Endothelial cell (in vitro differentiated cells): ENCODE measurements around the gene PHRF1. TPM values are rescaled to one million over a fixed set of nuclear protein-coding genes. Genes with fewer than 3 reads are reported as not detected.

Experiments
- DNase-seq: peaks from one replicate; pipeline ENCODE4 v3.0.0; 2021; ENCODE audit warnings: low spot score
- H3K27ac Mint-ChIP-seq: one replicate; pipeline ENCODE4 v1.8.0; 2021; ENCODE audit warnings: mixed read lengths, inconsistent platforms; ENCODE audit not compliant: unreplicated experiment
- H3K27me3 Mint-ChIP-seq: one replicate; pipeline ENCODE4 v1.8.0; 2021; ENCODE audit warnings: mild to moderate bottlenecking, moderate library complexity, mixed read lengths, inconsistent platforms; ENCODE audit not compliant: unreplicated experiment
- H3K36me3 Mint-ChIP-seq: one replicate; pipeline ENCODE4 v1.8.0; 2021; ENCODE audit warnings: mild to moderate bottlenecking, low read depth, mixed read lengths, inconsistent platforms; ENCODE audit not compliant: unreplicated experiment
- H3K4me1 Mint-ChIP-seq: one replicate; pipeline ENCODE4 v1.8.0; 2021; ENCODE audit warnings: mild to moderate bottlenecking, mixed read lengths, inconsistent platforms; ENCODE audit not compliant: unreplicated experiment
- H3K4me3 Mint-ChIP-seq: one replicate; pipeline ENCODE4 v1.8.0; 2021; ENCODE audit warnings: mild to moderate bottlenecking, mixed read lengths, inconsistent platforms; ENCODE audit not compliant: unreplicated experiment
- H3K9me3 Mint-ChIP-seq: one replicate; pipeline ENCODE4 v1.8.0; 2021; ENCODE audit warnings: mixed read lengths, inconsistent platforms; ENCODE audit not compliant: unreplicated experiment
- CTCF ChIP-seq: fragments of 200-600 bp; sonication (generic); IDR thresholded peaks from one replicate; pipeline ENCODE4 v1.5.0; 2021; ENCODE audit warnings: antibody characterized with exemption; ENCODE audit not compliant: unreplicated experiment
- microRNA-seq: library from miRNA; unstranded; fragments of <30 nt; microRNA quantifications from one replicate; pipeline ENCODE4, GENCODE V29; 2020; ENCODE audit not compliant: unreplicated experiment
- total RNA-seq: library from RNA; stranded (reverse); fragmentation: NEBNext Ultra II Directional; extraction: Animal tissue kit (Norgen Biotek cat#: 25700); gene quantifications from one replicate; pipeline ENCODE4 v1.2.1, GENCODE V29; 2021; ENCODE audit not compliant: unreplicated experiment

PHRF1 gene
- total RNA-seq, 1 donor from 2014 or later = 29.5 TPM

GRCh38 chr11:657691-658126 is 81.4 kb downstream of the PHRF1 start:
- no peaks in the 10 kb centered on the region for H3K4me1 Mint-ChIP-seq
- H3K27me3 Mint-ChIP-seq = peaks cover 5% of the 10 kb centered on the region
- no peak for TF ChIP-seq CTCF
- H3K36me3 Mint-ChIP-seq = peaks cover 13% of the 10 kb centered on the region
- no peak for DNase-seq
- no peak overlapping the region for H3K27ac Mint-ChIP-seq
- no peak overlapping the region for H3K4me3 Mint-ChIP-seq
- H3K9me3 Mint-ChIP-seq = no peaks in the 10 kb centered on the region

- H3K27me3 Mint-ChIP-seq = peaks cover 7% of the 10 kb centered on the region
- TF ChIP-seq CTCF = no peak
- H3K4me3 Mint-ChIP-seq = peak overlapping the region; percentile 56
- H3K9me3 Mint-ChIP-seq = no peaks in the 10 kb centered on the region
- H3K27ac Mint-ChIP-seq = no peak overlapping the region
- no peaks in the 10 kb centered on the region for H3K4me1 Mint-ChIP-seq
- peaks cover 26% of the 10 kb centered on the region for H3K36me3 Mint-ChIP-seq
- DNase-seq = no peak
Measured at GRCh38 chr11:659532-660085, 83.3 kb downstream of the PHRF1 start.

- TF ChIP-seq CTCF = no peak
- peaks cover 6% of the 10 kb centered on the region for H3K27me3 Mint-ChIP-seq
- H3K9me3 Mint-ChIP-seq = no peaks in the 10 kb centered on the region
- H3K4me3 Mint-ChIP-seq = no peak overlapping the region
- DNase-seq = no peak
- no peaks in the 10 kb centered on the region for H3K4me1 Mint-ChIP-seq
- H3K27ac Mint-ChIP-seq = no peak overlapping the region
- H3K36me3 Mint-ChIP-seq = peaks cover 22% of the 10 kb centered on the region
Measured at GRCh38 chr11:660281-660680, 84.0 kb downstream of the PHRF1 start.

- Mint-ChIP-seq H3K27ac (no peak overlapping the region), H3K4me3 (no peak overlapping the region), H3K36me3 (peaks cover 22% of the 10 kb centered on the region), H3K9me3 (no peaks in the 10 kb centered on the region), H3K4me1 (no peaks in the 10 kb centered on the region), H3K27me3 (peaks cover 6% of the 10 kb centered on the region)
- DNase-seq = no peak
- TF ChIP-seq CTCF = no peak
Measured at GRCh38 chr11:660681-661444, 84.6 kb downstream of the PHRF1 start.

Small RNAs within 50 kb of the gene (microRNA-seq; reads per million reads assigned to microRNA genes)
- 123 reads per million, percentile 83 among the genes with 10 or more reads in this experiment for gene MIR210

Other genes starting within 250 kb of the PHRF1 start
- gene B4GALNT4, start 207.0 kb upstream of the PHRF1 start, total RNA-seq = 14.9 TPM
- 0.49 TPM for gene PKP3, start 182.3 kb upstream of the PHRF1 start, total RNA-seq
- gene SIGIRR, start 161.5 kb upstream of the PHRF1 start, total RNA-seq = 18.7 TPM
- 0.41 TPM for gene ANO9, start 134.5 kb upstream of the PHRF1 start, total RNA-seq
- 46.4 TPM for gene PTDSS2, start 126.2 kb upstream of the PHRF1 start, total RNA-seq
- gene RNH1, start 69.2 kb upstream of the PHRF1 start, total RNA-seq = 61.1 TPM
- gene HRAS, start 40.9 kb upstream of the PHRF1 start, total RNA-seq = 92.4 TPM
- gene LRRC56, start 38.9 kb upstream of the PHRF1 start, total RNA-seq = 2.6 TPM
- 4.2 TPM for gene LMNTD2, start 15.7 kb upstream of the PHRF1 start, total RNA-seq
- gene RASSF7, start 15.5 kb upstream of the PHRF1 start, total RNA-seq = 8.9 TPM
- 11.6 TPM for gene IRF7, start 39.5 kb downstream of the PHRF1 start, total RNA-seq
- gene CDHR5, start 48.5 kb downstream of the PHRF1 start, total RNA-seq = not detected
- gene SCT, start 50.7 kb downstream of the PHRF1 start, total RNA-seq = 1.8 TPM
- gene DRD4, start 60.8 kb downstream of the PHRF1 start, total RNA-seq = 0.33 TPM
- gene DEAF1, start 118.8 kb downstream of the PHRF1 start, total RNA-seq = 118 TPM
- gene TMEM80, start 119.3 kb downstream of the PHRF1 start, total RNA-seq = 22.9 TPM
- gene EPS8L2, start 129.8 kb downstream of the PHRF1 start, total RNA-seq = 8.0 TPM
- gene TALDO1, start 171.0 kb downstream of the PHRF1 start, total RNA-seq = 123 TPM
- gene GATD1, start 201.0 kb downstream of the PHRF1 start, total RNA-seq = 36.5 TPM
- not detected for gene CEND1, start 213.6 kb downstream of the PHRF1 start, total RNA-seq
- gene SLC25A22, start 221.8 kb downstream of the PHRF1 start, total RNA-seq = 17.8 TPM
- gene PIDD1, start 228.8 kb downstream of the PHRF1 start, total RNA-seq = 13.7 TPM
- 2,188 TPM for gene RPLP2, start 233.5 kb downstream of the PHRF1 start, total RNA-seq
- gene PNPLA2, start 242.4 kb downstream of the PHRF1 start, total RNA-seq = 40.5 TPM